Stomach (tissue), 4 donors: Measurements from ENCODE around the gene TRIM52.

ENCODE experiments used
- CTCF ChIP-seq, 7 experiments: fragments of 450-650 bp in 4 of 7; fragments of 200-600 bp in 3 of 7; sonication (generic) in 3 of 7; IDR thresholded peaks; one replicate each; pipeline ENCODE4 v1.5.1; 2016 to 2019; ENCODE audit warnings: antibody characterized with exemption in 7 of 7, control low read depth in 2 of 7, mild to moderate bottlenecking in 1 of 7
- EP300 ChIP-seq: sonication (generic); formaldehyde crosslinking; IDR thresholded peaks from one replicate; pipeline ENCODE4 v1.6.1; 2017; ENCODE audit warnings: antibody characterized with exemption
- POLR2A ChIP-seq, 4 donors: fragments of 450-650 bp; IDR thresholded peaks; one replicate each; pipeline ENCODE4 v1.6.1; 2016; ENCODE audit warnings: antibody characterized with exemption in 4 of 4, control low read depth in 2 of 4, mild to moderate bottlenecking in 1 of 4, moderate library complexity in 1 of 4
- POLR2AphosphoS5 ChIP-seq, 3 donors: sonication (generic); formaldehyde crosslinking; IDR thresholded peaks; one replicate each; pipeline ENCODE4 v1.6.1; 2016; ENCODE audit warnings: antibody characterized with exemption in 3 of 3

GRCh38 chr5:181236954-181237641, 23.8 kb downstream of the TRIM52 start:
- TF ChIP-seq CTCF (IDR thresholded peaks at IDR 0.05): no peak
- TF ChIP-seq POLR2AphosphoS5 (IDR thresholded peaks at IDR 0.05): no peak
- TF ChIP-seq POLR2A (IDR thresholded peaks at IDR 0.05): no peak
- TF ChIP-seq EP300: no peak
